Measurements from ENCODE around the gene NTMT2. TPM values are rescaled to one million over a fixed set of nuclear protein-coding genes. Genes with fewer than 3 reads are reported as not detected.
A peak's percentile ranks its signal among the peaks of the same experiment; 100 is the strongest.

Gene NTMT2
- total and polyA plus RNA-seq, 9 donors, result 0.78 to 3.1 (median 1.7) TPM

GRCh38 chr1:170131450-170131849 lies 14.3 kb upstream of the NTMT2 start:
- H3K27me3 ChIP-seq (ENCODE audit: control insufficient read depth, insufficient read depth, low read length), result no peaks in the 10 kb centered on the region
- H3K4me1 ChIP-seq (ENCODE audit: control insufficient read depth, insufficient read depth, low read length), result no peaks in the 10 kb centered on the region
- 77% methylated on average over 5 of the region's 6 CpGs for WGBS (ENCODE audit: insufficient coverage)
- H3K27ac ChIP-seq (ENCODE audit: low read length), result no peak overlapping the region
- H3K36me3 ChIP-seq (ENCODE audit: control insufficient read depth, insufficient read depth, low read length), result no peaks in the 10 kb centered on the region
- no peak overlapping the region for H3K4me3 ChIP-seq (ENCODE audit: low read length)
- no peaks in the 10 kb centered on the region for H3K9me3 ChIP-seq (replicated peaks; ENCODE audit: control insufficient read depth, low read depth, low read length)
- DNase-seq, result no peak

- WGBS (ENCODE audit: insufficient coverage), result no CpG with 5 or more reads among the region's 1 CpG
- DNase-seq, result no peak
- H3K36me3 ChIP-seq (ENCODE audit: control insufficient read depth, insufficient read depth, low read length), result no peaks in the 10 kb centered on the region
- H3K9me3 ChIP-seq (replicated peaks; ENCODE audit: control insufficient read depth, low read depth, low read length), result no peaks in the 10 kb centered on the region
- H3K4me1 ChIP-seq (ENCODE audit: control insufficient read depth, insufficient read depth, low read length), result no peaks in the 10 kb centered on the region
- H3K27me3 ChIP-seq (ENCODE audit: control insufficient read depth, insufficient read depth, low read length), result no peaks in the 10 kb centered on the region
- no peak overlapping the region for H3K27ac ChIP-seq (ENCODE audit: low read length)
- H3K4me3 ChIP-seq (ENCODE audit: low read length), result no peak overlapping the region
These were observed 13.8 kb upstream of the NTMT2 start for GRCh38 chr1:170131984-170132383.

GRCh38 chr1:170133766-170134495 lies 11.8 kb upstream of the NTMT2 start:
- no peaks in the 10 kb centered on the region for H3K27me3 ChIP-seq (ENCODE audit: control insufficient read depth, insufficient read depth, low read length)
- peak overlapping the region; percentile 33 for H3K27ac ChIP-seq (ENCODE audit: low read length)
- H3K4me1 ChIP-seq (ENCODE audit: control insufficient read depth, insufficient read depth, low read length), result no peaks in the 10 kb centered on the region
- WGBS (ENCODE audit: insufficient coverage), result 0% methylated on average over 1 of the region's 2 CpGs
- no peak overlapping the region for H3K4me3 ChIP-seq (ENCODE audit: low read length)
- peak; percentile 96 for DNase-seq
- H3K9me3 ChIP-seq (replicated peaks; ENCODE audit: control insufficient read depth, low read depth, low read length), result no peaks in the 10 kb centered on the region
- H3K36me3 ChIP-seq (ENCODE audit: control insufficient read depth, insufficient read depth, low read length), result no peaks in the 10 kb centered on the region

GRCh38 chr1:170134521-170134920 lies 11.2 kb upstream of the NTMT2 start:
- Histone ChIP-seq H3K27ac (ENCODE audit: low read length) (peak overlapping the region; percentile 21), H3K4me1 (ENCODE audit: control insufficient read depth, insufficient read depth, low read length) (no peaks in the 10 kb centered on the region), H3K27me3 (ENCODE audit: control insufficient read depth, insufficient read depth, low read length) (no peaks in the 10 kb centered on the region), H3K4me3 (ENCODE audit: low read length) (no peak overlapping the region), H3K9me3 (replicated peaks; ENCODE audit: control insufficient read depth, low read depth, low read length) (no peaks in the 10 kb centered on the region), H3K36me3 (ENCODE audit: control insufficient read depth, insufficient read depth, low read length) (no peaks in the 10 kb centered on the region)
- no CpG with 5 or more reads among the region's 6 CpGs for WGBS (ENCODE audit: insufficient coverage)
- peak; percentile 95 for DNase-seq

- H3K36me3 ChIP-seq (ENCODE audit: control insufficient read depth, insufficient read depth, low read length), result no peaks in the 10 kb centered on the region
- H3K4me3 ChIP-seq (ENCODE audit: low read length), result no peak overlapping the region
- H3K27ac ChIP-seq (ENCODE audit: low read length), result no peak overlapping the region
- no peaks in the 10 kb centered on the region for H3K9me3 ChIP-seq (replicated peaks; ENCODE audit: control insufficient read depth, low read depth, low read length)
- no CpG with 5 or more reads among the region's 2 CpGs for WGBS (ENCODE audit: insufficient coverage)
- no peaks in the 10 kb centered on the region for H3K4me1 ChIP-seq (ENCODE audit: control insufficient read depth, insufficient read depth, low read length)
- H3K27me3 ChIP-seq (ENCODE audit: control insufficient read depth, insufficient read depth, low read length), result no peaks in the 10 kb centered on the region
- peak; percentile 66 for DNase-seq
These were observed 5.4 kb upstream of the NTMT2 start for GRCh38 chr1:170140371-170140770.

GRCh38 chr1:170145061-170145460 lies 698 bp upstream of the NTMT2 start:
- Histone ChIP-seq H3K27me3 (ENCODE audit: control insufficient read depth, insufficient read depth, low read length) (no peaks in the 10 kb centered on the region), H3K4me1 (ENCODE audit: control insufficient read depth, insufficient read depth, low read length) (no peaks in the 10 kb centered on the region), H3K27ac (ENCODE audit: low read length) (no peak overlapping the region), H3K36me3 (ENCODE audit: control insufficient read depth, insufficient read depth, low read length) (no peaks in the 10 kb centered on the region), H3K9me3 (replicated peaks; ENCODE audit: control insufficient read depth, low read depth, low read length) (no peaks in the 10 kb centered on the region), H3K4me3 (ENCODE audit: low read length) (no peak overlapping the region)
- 94% methylated on average over 2 of the region's 3 CpGs for WGBS (ENCODE audit: insufficient coverage)
- DNase-seq, result no peak

GRCh38 chr1:170146720-170147263 lies 1.0 kb downstream of the NTMT2 start:
- no peaks in the 10 kb centered on the region for H3K9me3 ChIP-seq (replicated peaks; ENCODE audit: control insufficient read depth, low read depth, low read length)
- no peaks in the 10 kb centered on the region for H3K36me3 ChIP-seq (ENCODE audit: control insufficient read depth, insufficient read depth, low read length)
- H3K4me1 ChIP-seq (ENCODE audit: control insufficient read depth, insufficient read depth, low read length), result no peaks in the 10 kb centered on the region
- DNase-seq, result no peak
- no peak overlapping the region for H3K4me3 ChIP-seq (ENCODE audit: low read length)
- no peak overlapping the region for H3K27ac ChIP-seq (ENCODE audit: low read length)
- no peaks in the 10 kb centered on the region for H3K27me3 ChIP-seq (ENCODE audit: control insufficient read depth, insufficient read depth, low read length)
- no CpG with 5 or more reads among the region's 4 CpGs for WGBS (ENCODE audit: insufficient coverage)

GRCh38 chr1:170149241-170149640 lies 3.5 kb downstream of the NTMT2 start:
- H3K4me1 ChIP-seq (ENCODE audit: control insufficient read depth, insufficient read depth, low read length), result no peaks in the 10 kb centered on the region
- H3K9me3 ChIP-seq (replicated peaks; ENCODE audit: control insufficient read depth, low read depth, low read length), result peaks cover 3% of the 10 kb centered on the region
- WGBS (ENCODE audit: insufficient coverage), result no CpG with 5 or more reads among the region's 3 CpGs
- no peak for DNase-seq
- H3K36me3 ChIP-seq (ENCODE audit: control insufficient read depth, insufficient read depth, low read length), result no peaks in the 10 kb centered on the region
- no peaks in the 10 kb centered on the region for H3K27me3 ChIP-seq (ENCODE audit: control insufficient read depth, insufficient read depth, low read length)
- H3K4me3 ChIP-seq (ENCODE audit: low read length), result no peak overlapping the region
- H3K27ac ChIP-seq (ENCODE audit: low read length), result no peak overlapping the region

- Histone ChIP-seq H3K4me1 (ENCODE audit: control insufficient read depth, insufficient read depth, low read length) (no peaks in the 10 kb centered on the region), H3K27ac (ENCODE audit: low read length) (no peak overlapping the region), H3K4me3 (ENCODE audit: low read length) (no peak overlapping the region), H3K36me3 (ENCODE audit: control insufficient read depth, insufficient read depth, low read length) (no peaks in the 10 kb centered on the region), H3K27me3 (ENCODE audit: control insufficient read depth, insufficient read depth, low read length) (no peaks in the 10 kb centered on the region), H3K9me3 (replicated peaks; ENCODE audit: control insufficient read depth, low read depth, low read length) (peaks cover 5% of the 10 kb centered on the region)
- DNase-seq, result no peak
- WGBS (ENCODE audit: insufficient coverage), result no CpG with 5 or more reads among the region's 2 CpGs
These were observed 4.3 kb downstream of the NTMT2 start for GRCh38 chr1:170150016-170150415.

- H3K36me3 ChIP-seq (ENCODE audit: control insufficient read depth, insufficient read depth, low read length), result no peaks in the 10 kb centered on the region
- WGBS (ENCODE audit: insufficient coverage), result no CpG with 5 or more reads among the region's 2 CpGs
- peaks cover 5% of the 10 kb centered on the region for H3K9me3 ChIP-seq (replicated peaks; ENCODE audit: control insufficient read depth, low read depth, low read length)
- no peak overlapping the region for H3K4me3 ChIP-seq (ENCODE audit: low read length)
- H3K27me3 ChIP-seq (ENCODE audit: control insufficient read depth, insufficient read depth, low read length), result no peaks in the 10 kb centered on the region
- no peaks in the 10 kb centered on the region for H3K4me1 ChIP-seq (ENCODE audit: control insufficient read depth, insufficient read depth, low read length)
- H3K27ac ChIP-seq (ENCODE audit: low read length), result no peak overlapping the region
- no peak for DNase-seq
These were observed 5.2 kb downstream of the NTMT2 start for GRCh38 chr1:170150921-170151320.
